Measurements from ENCODE around the gene GTPBP1.

- TF ChIP-seq, protein P1, sequence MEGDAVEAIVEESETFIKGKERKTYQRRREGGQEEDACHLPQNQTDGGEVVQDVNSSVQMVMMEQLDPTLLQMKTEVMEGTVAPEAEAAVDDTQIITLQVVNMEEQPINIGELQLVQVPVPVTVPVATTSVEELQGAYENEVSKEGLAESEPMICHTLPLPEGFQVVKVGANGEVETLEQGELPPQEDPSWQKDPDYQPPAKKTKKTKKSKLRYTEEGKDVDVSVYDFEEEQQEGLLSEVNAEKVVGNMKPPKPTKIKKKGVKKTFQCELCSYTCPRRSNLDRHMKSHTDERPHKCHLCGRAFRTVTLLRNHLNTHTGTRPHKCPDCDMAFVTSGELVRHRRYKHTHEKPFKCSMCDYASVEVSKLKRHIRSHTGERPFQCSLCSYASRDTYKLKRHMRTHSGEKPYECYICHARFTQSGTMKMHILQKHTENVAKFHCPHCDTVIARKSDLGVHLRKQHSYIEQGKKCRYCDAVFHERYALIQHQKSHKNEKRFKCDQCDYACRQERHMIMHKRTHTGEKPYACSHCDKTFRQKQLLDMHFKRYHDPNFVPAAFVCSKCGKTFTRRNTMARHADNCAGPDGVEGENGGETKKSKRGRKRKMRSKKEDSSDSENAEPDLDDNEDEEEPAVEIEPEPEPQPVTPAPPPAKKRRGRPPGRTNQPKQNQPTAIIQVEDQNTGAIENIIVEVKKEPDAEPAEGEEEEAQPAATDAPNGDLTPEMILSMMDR (IDR thresholded peaks at IDR 0.05) = no peak
- no peak for TF ChIP-seq POLR2A (IDR thresholded peaks at IDR 0.05)
- no peak for TF ChIP-seq POLR2AphosphoS5 (IDR thresholded peaks at IDR 0.05)
- TF ChIP-seq EP300 (IDR thresholded peaks at IDR 0.05) = no peak
Measured at GRCh38 chr22:38781033-38781432, 75.3 kb downstream of the GTPBP1 start.

Measured in suprapubic skin (tissue), 4 donors.